Measurements from ENCODE around the gene SLC22A16. TPM values are rescaled to one million over a fixed set of nuclear protein-coding genes. Genes with fewer than 3 reads are reported as not detected.

SLC22A16 gene
- total and polyA plus RNA-seq, 2 experiments from 2014 or later = not detected

- Histone ChIP-seq H3K4me2 (ENCODE audit: unreplicated experiment) (no peak overlapping the region), H3K9ac (no peak overlapping the region), H3K4me1 (ENCODE audit: insufficient read depth) (no peaks in the 10 kb centered on the region), H3K79me2 (ENCODE audit: insufficient read depth) (no peaks in the 10 kb centered on the region), H3K9me2 (ENCODE audit: insufficient read depth) (no peaks in the 10 kb centered on the region), H3K27ac (no peak overlapping the region), H2AFZ (no peak overlapping the region), H3F3A (ENCODE audit: insufficient read depth) (no peaks in the 10 kb centered on the region), H3K4me3 (no peak overlapping the region), H3K27me3 (replicated peaks; ENCODE audit: insufficient read depth) (peaks cover 19% of the 10 kb centered on the region), H3K36me3 (ENCODE audit: low read depth) (no peaks in the 10 kb centered on the region), H4K20me1 (ENCODE audit: insufficient read depth) (no peaks in the 10 kb centered on the region), H3K9me3 (ENCODE audit: low read depth) (no peaks in the 10 kb centered on the region)
- in situ Hi-C loops (cut with MboI) = no loop called here
- TF ChIP-seq EZH2phosphoT487 (IDR thresholded peaks at IDR 0.05; ENCODE audit: insufficient read depth, low read depth) (no peak), EZH2 (IDR thresholded peaks at IDR 0.05; ENCODE audit: insufficient read depth, poor library complexity, severe bottlenecking) (no peak)
- WGBS, 2 experiments (ENCODE audit: low coverage in 1 of 2, low lambda C conversion rate in 2 of 2, missing lambda C conversion rate in 2 of 2) = 38 to 40% methylated on average over 4 of the region's 4 CpGs
- no peak for DNase-seq
These were observed 54.5 kb downstream of the SLC22A16 start for GRCh38 chr6:110421749-110422443.

- H3K9ac ChIP-seq = no peak overlapping the region
- no peaks in the 10 kb centered on the region for H3K9me3 ChIP-seq (ENCODE audit: low read depth)
- no peak overlapping the region for H2AFZ ChIP-seq
- H3K4me1 ChIP-seq (ENCODE audit: insufficient read depth) = no peaks in the 10 kb centered on the region
- DNase-seq = no peak
- H3F3A ChIP-seq (ENCODE audit: insufficient read depth) = no peaks in the 10 kb centered on the region
- WGBS, 2 experiments (ENCODE audit: low coverage in 1 of 2, low lambda C conversion rate in 2 of 2, missing lambda C conversion rate in 2 of 2) = 44% methylated on average over 6 of the region's 6 CpGs
- H3K9me2 ChIP-seq (ENCODE audit: insufficient read depth) = no peaks in the 10 kb centered on the region
- no peak overlapping the region for H3K27ac ChIP-seq
- no peaks in the 10 kb centered on the region for H3K79me2 ChIP-seq (ENCODE audit: insufficient read depth)
- in situ Hi-C loops (cut with MboI) = no loop called here
- H3K4me3 ChIP-seq = no peak overlapping the region
- H3K27me3 ChIP-seq (replicated peaks; ENCODE audit: insufficient read depth) = peaks cover 10% of the 10 kb centered on the region
- H3K36me3 ChIP-seq (ENCODE audit: low read depth) = no peaks in the 10 kb centered on the region
- no peak for TF ChIP-seq EZH2 (IDR thresholded peaks at IDR 0.05; ENCODE audit: insufficient read depth, poor library complexity, severe bottlenecking)
- no peak for TF ChIP-seq EZH2phosphoT487 (IDR thresholded peaks at IDR 0.05; ENCODE audit: insufficient read depth, low read depth)
- no peak overlapping the region for H3K4me2 ChIP-seq (ENCODE audit: unreplicated experiment)
- no peaks in the 10 kb centered on the region for H4K20me1 ChIP-seq (ENCODE audit: insufficient read depth)
These were observed 57.2 kb downstream of the SLC22A16 start for GRCh38 chr6:110419028-110419739.

- Histone ChIP-seq H3K27me3 (replicated peaks; ENCODE audit: insufficient read depth) (peaks cover 5% of the 10 kb centered on the region), H3K9me3 (ENCODE audit: low read depth) (no peaks in the 10 kb centered on the region), H3F3A (ENCODE audit: insufficient read depth) (no peaks in the 10 kb centered on the region), H3K4me1 (ENCODE audit: insufficient read depth) (no peaks in the 10 kb centered on the region), H3K4me2 (ENCODE audit: unreplicated experiment) (no peak overlapping the region), H2AFZ (no peak overlapping the region), H3K36me3 (ENCODE audit: low read depth) (no peaks in the 10 kb centered on the region), H3K79me2 (ENCODE audit: insufficient read depth) (no peaks in the 10 kb centered on the region), H3K27ac (no peak overlapping the region), H4K20me1 (ENCODE audit: insufficient read depth) (no peaks in the 10 kb centered on the region), H3K9ac (no peak overlapping the region), H3K4me3 (no peak overlapping the region), H3K9me2 (ENCODE audit: insufficient read depth) (no peaks in the 10 kb centered on the region)
- TF ChIP-seq EZH2 (IDR thresholded peaks at IDR 0.05; ENCODE audit: insufficient read depth, poor library complexity, severe bottlenecking) = no peak
- no peak for TF ChIP-seq EZH2phosphoT487 (IDR thresholded peaks at IDR 0.05; ENCODE audit: insufficient read depth, low read depth)
- no peak for DNase-seq
- WGBS, 2 experiments (ENCODE audit: low coverage in 1 of 2, low lambda C conversion rate in 2 of 2, missing lambda C conversion rate in 2 of 2) = 69 to 77% methylated on average over 3 of the region's 3 CpGs
- in situ Hi-C loops (cut with MboI) = no loop called here
These were observed 57.8 kb downstream of the SLC22A16 start for GRCh38 chr6:110418594-110418993.

GRCh38 chr6:110415086-110415916, 61.1 kb downstream of the SLC22A16 start, which contains the start of gene DDO:
Gene DDO, minus strand, starts transcription at chr6:110415575. Its CDS starts 2,113 bp downstream, at chr6:110413462.
- no peaks in the 10 kb centered on the region for H3K9me2 ChIP-seq (ENCODE audit: insufficient read depth)
- H3K9ac ChIP-seq = no peak within 1 kb of the TSS
- no peak within 1 kb of the TSS for H3K27ac ChIP-seq
- no peaks in the 10 kb centered on the region for H3K36me3 ChIP-seq (ENCODE audit: low read depth)
- H2AFZ ChIP-seq = peak within 1 kb of the TSS; percentile 22
- 61 to 64% methylated on average over 12 of the region's 12 CpGs for WGBS, 2 experiments (ENCODE audit: low coverage in 1 of 2, low lambda C conversion rate in 2 of 2, missing lambda C conversion rate in 2 of 2)
- H3K27me3 ChIP-seq (replicated peaks; ENCODE audit: insufficient read depth) = no peaks in the 10 kb centered on the region
- H3K9me3 ChIP-seq (ENCODE audit: low read depth) = no peaks in the 10 kb centered on the region
- no peaks in the 10 kb centered on the region for H3F3A ChIP-seq (ENCODE audit: insufficient read depth)
- H3K4me2 ChIP-seq (ENCODE audit: unreplicated experiment) = no peak within 1 kb of the TSS
- no peak for TF ChIP-seq EZH2phosphoT487 (IDR thresholded peaks at IDR 0.05; ENCODE audit: insufficient read depth, low read depth)
- no peak for TF ChIP-seq EZH2 (IDR thresholded peaks at IDR 0.05; ENCODE audit: insufficient read depth, poor library complexity, severe bottlenecking)
- no peaks in the 10 kb centered on the region for H4K20me1 ChIP-seq (ENCODE audit: insufficient read depth)
- H3K4me3 ChIP-seq = no peak within 1 kb of the TSS
- H3K4me1 ChIP-seq (ENCODE audit: insufficient read depth) = no peaks in the 10 kb centered on the region
- no peaks in the 10 kb centered on the region for H3K79me2 ChIP-seq (ENCODE audit: insufficient read depth)
- peak; percentile 9 for DNase-seq
- in situ Hi-C loops (cut with MboI) = no loop called here
